GM19240 (cell line): ENCODE data around the gene ANKLE2.

Source experiments
- DNase-seq: peaks from one replicate; pipeline ENCODE4 v3.0.0; 2011; ENCODE audit warnings: low spot score; ENCODE audit not compliant: insufficient read length

Gene ANKLE2

GRCh38 chr12:132689227-132689626 lies 72.4 kb downstream of the ANKLE2 start:
- DNase-seq, result no peak

GRCh38 chr12:132687211-132688164 lies 74.1 kb downstream of the ANKLE2 start, which contains the start of the genes POLE and PXMP2:
Gene POLE (minus strand): TSS chr12:132687342. CDS start chr12:132687315, 27 bp downstream.
Gene PXMP2 (plus strand): TSS chr12:132687587. CDS start chr12:132687671, 84 bp downstream.
- peak; percentile 97 for DNase-seq

- no peak for DNase-seq
These were observed 74.8 kb downstream of the ANKLE2 start for GRCh38 chr12:132686825-132687210.

GRCh38 chr12:132685400-132685799 lies 76.2 kb downstream of the ANKLE2 start:
- no peak for DNase-seq

- no peak for DNase-seq
These were observed 84.1 kb downstream of the ANKLE2 start for GRCh38 chr12:132677492-132677891.

GRCh38 chr12:132675757-132676432 lies 85.7 kb downstream of the ANKLE2 start:
- no peak for DNase-seq
